Pons (tissue), 1 donor: Measurements from ENCODE around the gene TMEM131.
"Not testable (repeated sequence)": the region's sequence is repeated elsewhere in the genome, so short reads cannot be mapped to it uniquely, and the experiment has no call there.

ENCODE experiments used
- DNase-seq: peaks from one replicate; pipeline ENCODE4 v3.0.0-alpha.2; 2016; ENCODE audit warnings: low spot score

TMEM131 gene

GRCh38 chr2:97911206-97911921, 84.4 kb downstream of the TMEM131 start:
- DNase-seq = no peak

- DNase-seq = no peak
Observed at GRCh38 chr2:97910403-97911205, 85.1 kb downstream of the TMEM131 start.

- no peak for DNase-seq
Observed at GRCh38 chr2:97908208-97908676, 87.5 kb downstream of the TMEM131 start.

- no peak for DNase-seq
Observed at GRCh38 chr2:97907369-97908100, 88.2 kb downstream of the TMEM131 start.

GRCh38 chr2:97906307-97906706, 89.4 kb downstream of the TMEM131 start:
- DNase-seq = no peak

- DNase-seq = no peak
Observed at GRCh38 chr2:97905294-97905693, 90.5 kb downstream of the TMEM131 start.

GRCh38 chr2:97901862-97902261, 93.9 kb downstream of the TMEM131 start:
- DNase-seq = no peak

GRCh38 chr2:97900806-97901205, 94.9 kb downstream of the TMEM131 start:
- DNase-seq = no peak

GRCh38 chr2:97893042-97893441, 102.7 kb downstream of the TMEM131 start:
- DNase-seq = not testable (repeated sequence)

GRCh38 chr2:97891611-97892010, 104.1 kb downstream of the TMEM131 start:
- DNase-seq = no peak

- no peak for DNase-seq
Observed at GRCh38 chr2:97889156-97889555, 106.6 kb downstream of the TMEM131 start.

- DNase-seq = no peak
Observed at GRCh38 chr2:97885841-97886240, 109.9 kb downstream of the TMEM131 start.

- DNase-seq = no peak
Observed at GRCh38 chr2:97880334-97880733, 115.4 kb downstream of the TMEM131 start.

GRCh38 chr2:97878865-97879264, 116.9 kb downstream of the TMEM131 start:
- no peak for DNase-seq

- DNase-seq = not testable (repeated sequence)
Observed at GRCh38 chr2:97878317-97878716, 117.4 kb downstream of the TMEM131 start.

- no peak for DNase-seq
Observed at GRCh38 chr2:97871096-97871780, 124.5 kb downstream of the TMEM131 start.

- peak; percentile 25 for DNase-seq
Observed at GRCh38 chr2:97870396-97870843, 125.3 kb downstream of the TMEM131 start.

- DNase-seq = no peak
Observed at GRCh38 chr2:97869722-97870346, 125.9 kb downstream of the TMEM131 start.

GRCh38 chr2:97868986-97869721, 126.6 kb downstream of the TMEM131 start:
- peak; percentile 28 for DNase-seq

GRCh38 chr2:97863829-97864228, 131.9 kb downstream of the TMEM131 start:
- no peak for DNase-seq

GRCh38 chr2:97861177-97861576, 134.6 kb downstream of the TMEM131 start:
- no peak for DNase-seq
